HepG2 (cell line): ENCODE data around the gene MRPL39. TPM values are rescaled to one million over a fixed set of nuclear protein-coding genes. Genes with fewer than 3 reads are reported as not detected.

Experiments used
- ATAC-seq: fragments of 200-7000 bp; cut with Tn5 transposase; 3 replicates; pipeline ENCODE4 v1.9.1; 2020; ENCODE audit warnings: mild to moderate bottlenecking, moderate library complexity
- BruUV-seq: library from RNA; stranded (reverse); fragments of 400-500 nt; replicated peaks from 2 replicates; lab custom pipeline; 2021; lab: Mats Ljungman, UMichigan
- CTCF ChIA-PET: fragments of 300-600 bp; formaldehyde crosslinking; extraction: SDS; loops from one replicate; lab custom pipeline; 2021; ENCODE audit warnings: low total read pairs, inconsistent platforms, low intra/inter-chr PET ratio; lab: Yijun Ruan, JAX
- POLR2A ChIA-PET: fragments of 350-600 bp; sonication (Branson Sonifier 250); formaldehyde crosslinking; loops from one replicate; lab custom pipeline; 2020; ENCODE audit warnings: antibody characterized with exemption, inconsistent platforms; lab: Yijun Ruan, JAX
- DNase-seq: peaks from one replicate; pipeline ENCODE4 v3.0.0-alpha.2; 2015; ENCODE audit warnings: low spot score
- FAIRE-seq: peaks from 3 replicates; lab custom pipeline; 2011; peaks lifted over from hg19 to GRCh38; lab: Jason Lieb, UNC
- H2AFZ ChIP-seq: one replicate; pipeline ENCODE4 v1.6.1; 2011; ENCODE audit warnings: low read length, inconsistent platforms
- H3K27ac ChIP-seq: fragments of 300-600 bp; 3 replicates; pipeline ENCODE4 v1.8.0; 2011; ENCODE audit warnings: mixed run types, mild to moderate bottlenecking, mixed read lengths, low read length, inconsistent platforms; ENCODE audit not compliant: insufficient read depth; ENCODE audit errors: extremely low read length
- H3K27me3 ChIP-seq, 2 experiments: fragments of 200-600 bp in 1 of 2; 2 replicates in 1 of 2; 3 replicates in 1 of 2; pipeline versions ENCODE4 v1.6.0 to v1.8.0; 2011; ENCODE audit warnings: low read length in 2 of 2, mild to moderate bottlenecking in 2 of 2, moderate library complexity in 2 of 2, inconsistent platforms in 1 of 2; ENCODE audit not compliant: insufficient read depth in 2 of 2, control insufficient read depth in 1 of 2
- H3K36me3 ChIP-seq, 2 experiments: fragments of 200-600 bp in 1 of 2; replicated peaks in 1 of 2; 2 replicates in 1 of 2; 3 replicates in 1 of 2; pipeline versions ENCODE4 v1.5.1 to v1.8.0; 2011; ENCODE audit warnings: low read length in 2 of 2, inconsistent platforms in 1 of 2; ENCODE audit not compliant: insufficient read depth in 2 of 2, control insufficient read depth in 1 of 2
- H3K4me1 ChIP-seq: 2 replicates; pipeline ENCODE4 v1.5.1; 2012; ENCODE audit warnings: low read length, inconsistent platforms; ENCODE audit not compliant: insufficient read depth
- H3K4me2 ChIP-seq: 2 replicates; pipeline ENCODE4 v1.6.0; 2011; ENCODE audit warnings: low read depth, low read length, inconsistent platforms
- H3K4me3 ChIP-seq, 3 experiments: fragments of 200-600 bp in 1 of 3; sonication (generic), shearing (Covaris generic) in 1 of 3; replicated peaks in 1 of 3; 2 replicates each; pipeline ENCODE4 v1.5.1; 2011 to 2016; ENCODE audit warnings: low read length in 3 of 3, inconsistent platforms in 2 of 3, low read depth in 2 of 3, mild to moderate bottlenecking in 2 of 3, control low read depth in 1 of 3, mixed read lengths in 1 of 3; ENCODE audit not compliant: insufficient read depth in 1 of 3
- H3K79me2 ChIP-seq: one replicate; pipeline ENCODE4 v1.6.1; 2011; ENCODE audit warnings: low read length, inconsistent platforms; ENCODE audit not compliant: insufficient read depth
- H3K9ac ChIP-seq: 2 replicates; pipeline ENCODE4 v1.6.0; 2011; ENCODE audit warnings: mild to moderate bottlenecking, low read depth, low read length, inconsistent platforms; ENCODE audit not compliant: insufficient read depth
- H3K9me3 ChIP-seq: 2 replicates; pipeline ENCODE4 v1.5.1; 2012; ENCODE audit warnings: mild to moderate bottlenecking, low read length
- H4K20me1 ChIP-seq: 2 replicates; pipeline ENCODE4 v1.6.0; 2011; ENCODE audit warnings: inconsistent platforms, mild to moderate bottlenecking, low read length, moderate library complexity; ENCODE audit not compliant: insufficient read depth
- FOXK2 ChIP-seq: fragments of 450-650 bp; IDR thresholded peaks from 2 replicates; pipeline ENCODE4 v1.6.1; 2016
- NAIF1 ChIP-seq: sonication (generic); formaldehyde crosslinking; IDR thresholded peaks from 2 replicates; pipeline ENCODE4 v1.5.0; 2020; ENCODE audit warnings: mild to moderate bottlenecking, missing genetic modification reagents, borderline replicate concordance
- ZBTB38 ChIP-seq: sonication (generic); formaldehyde crosslinking; IDR thresholded peaks from 2 replicates; pipeline ENCODE4 v1.5.1; 2020; ENCODE audit warnings: mild to moderate bottlenecking, missing genetic modification reagents
- ZNF383 ChIP-seq: sonication (generic); formaldehyde crosslinking; IDR thresholded peaks from 2 replicates; pipeline ENCODE4 v1.4.0; 2020; ENCODE audit warnings: missing genetic modification reagents, mild to moderate bottlenecking, borderline replicate concordance
- ZNF543 ChIP-seq: sonication (generic); formaldehyde crosslinking; IDR thresholded peaks from 2 replicates; pipeline ENCODE4 v1.4.0; 2020; ENCODE audit warnings: mild to moderate bottlenecking, missing genetic modification reagents
- WGBS: methylation state at CpG from one replicate; pipeline ENCODE4 v1.1.6; 2017; ENCODE audit warnings: low lambda C conversion rate; 5-methylcytosine and 5-hydroxymethylcytosine counted together
- in situ Hi-C: cut with HindIII; loops from 2 replicates; pipeline ENCODE4 v1.10.0; 2017; ENCODE audit warnings: low pct_unique_long_range_greater_than_20kb; ENCODE audit not compliant: extremely low pct_ligation_motif_present
- intact Hi-C: fragments of 100-400 bp; cut with micrococcal nuclease; formaldehyde crosslinking; loops from one replicate; pipeline ENCODE4 v1.10.0; 2022; ENCODE audit not compliant: unreplicated experiment
- polyA plus RNA-seq, 8 experiments: library from polyadenylated mRNA; depleted of rRNA in 3 of 8; stranded (reverse) in 7 of 8; unstranded in 1 of 8; fragments of >200 nt; fragmentation: Illumina TruSeq in 4 of 8; extraction: Trizol in 4 of 8; gene quantifications; 2 replicates each; pipeline versions ENCODE4 v1.2.1 to v1.2.3, GENCODE V29; 2011 to 2016; ENCODE audit warnings: low read depth in 4 of 8, missing spikeins in 1 of 8, mixed read lengths in 1 of 8; ENCODE audit not compliant: insufficient read depth in 1 of 8
- total RNA-seq, 5 experiments: library from RNA; depleted of rRNA; stranded (reverse); fragments of >200 nt; fragmentation: Illumina TruSeq; extraction: Trizol; gene quantifications; 2 replicates each; pipeline ENCODE4 v1.2.3, GENCODE V29; 2016; ENCODE audit warnings: low read depth in 1 of 5
- TF ChIP-seq, protein P1 (sequence below): sonication (generic); formaldehyde crosslinking; IDR thresholded peaks from 2 replicates; pipeline ENCODE4 v1.4.0; 2020; ENCODE audit warnings: missing genetic modification reagents, borderline replicate concordance

The MRPL39 gene
- total and polyA plus RNA-seq, 2 of the 13 experiments (the other 11 are each of a cell fraction or from before 2014, with no cell fraction given): 29.1 to 91.2 TPM

DNA sequence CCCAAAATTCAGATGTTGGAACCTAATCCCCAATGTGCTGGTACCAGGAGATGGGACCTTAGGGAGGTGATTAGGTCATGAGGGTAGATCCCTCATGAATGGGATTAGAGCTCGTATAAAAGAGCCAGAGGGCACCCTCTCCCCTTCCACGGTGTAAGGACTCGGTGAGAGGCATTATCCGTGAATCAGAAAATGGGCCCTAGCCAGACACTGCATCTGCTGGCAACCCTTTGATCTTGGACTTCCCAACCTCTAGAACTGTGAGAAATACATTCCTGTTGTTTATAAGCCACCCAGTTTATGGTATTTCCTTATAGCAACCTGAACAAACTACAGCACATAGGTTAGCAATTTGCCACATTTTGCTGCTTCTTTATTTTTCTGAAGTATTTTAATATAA, 17.2 kb upstream of the MRPL39 start:
- intact Hi-C loops: no loop called here
- in situ Hi-C loops: no loop called here
- Histone ChIP-seq H3K4me3 (no peak overlapping the region), H3K27ac (no peak overlapping the region), H3K9me3 (no peaks in the 10 kb centered on the region), H2AFZ (no peak overlapping the region), H4K20me1 (no peaks in the 10 kb centered on the region), H3K4me1 (no peaks in the 10 kb centered on the region), H3K79me2 (no peaks in the 10 kb centered on the region), H3K27me3 (no peaks in the 10 kb centered on the region), H3K4me2 (no peak overlapping the region), H3K36me3 (no peaks in the 10 kb centered on the region), H3K9ac (no peak overlapping the region)
- no peak for FAIRE-seq
- no TSS peak for BruUV-seq
- TF ChIP-seq, protein P1, sequence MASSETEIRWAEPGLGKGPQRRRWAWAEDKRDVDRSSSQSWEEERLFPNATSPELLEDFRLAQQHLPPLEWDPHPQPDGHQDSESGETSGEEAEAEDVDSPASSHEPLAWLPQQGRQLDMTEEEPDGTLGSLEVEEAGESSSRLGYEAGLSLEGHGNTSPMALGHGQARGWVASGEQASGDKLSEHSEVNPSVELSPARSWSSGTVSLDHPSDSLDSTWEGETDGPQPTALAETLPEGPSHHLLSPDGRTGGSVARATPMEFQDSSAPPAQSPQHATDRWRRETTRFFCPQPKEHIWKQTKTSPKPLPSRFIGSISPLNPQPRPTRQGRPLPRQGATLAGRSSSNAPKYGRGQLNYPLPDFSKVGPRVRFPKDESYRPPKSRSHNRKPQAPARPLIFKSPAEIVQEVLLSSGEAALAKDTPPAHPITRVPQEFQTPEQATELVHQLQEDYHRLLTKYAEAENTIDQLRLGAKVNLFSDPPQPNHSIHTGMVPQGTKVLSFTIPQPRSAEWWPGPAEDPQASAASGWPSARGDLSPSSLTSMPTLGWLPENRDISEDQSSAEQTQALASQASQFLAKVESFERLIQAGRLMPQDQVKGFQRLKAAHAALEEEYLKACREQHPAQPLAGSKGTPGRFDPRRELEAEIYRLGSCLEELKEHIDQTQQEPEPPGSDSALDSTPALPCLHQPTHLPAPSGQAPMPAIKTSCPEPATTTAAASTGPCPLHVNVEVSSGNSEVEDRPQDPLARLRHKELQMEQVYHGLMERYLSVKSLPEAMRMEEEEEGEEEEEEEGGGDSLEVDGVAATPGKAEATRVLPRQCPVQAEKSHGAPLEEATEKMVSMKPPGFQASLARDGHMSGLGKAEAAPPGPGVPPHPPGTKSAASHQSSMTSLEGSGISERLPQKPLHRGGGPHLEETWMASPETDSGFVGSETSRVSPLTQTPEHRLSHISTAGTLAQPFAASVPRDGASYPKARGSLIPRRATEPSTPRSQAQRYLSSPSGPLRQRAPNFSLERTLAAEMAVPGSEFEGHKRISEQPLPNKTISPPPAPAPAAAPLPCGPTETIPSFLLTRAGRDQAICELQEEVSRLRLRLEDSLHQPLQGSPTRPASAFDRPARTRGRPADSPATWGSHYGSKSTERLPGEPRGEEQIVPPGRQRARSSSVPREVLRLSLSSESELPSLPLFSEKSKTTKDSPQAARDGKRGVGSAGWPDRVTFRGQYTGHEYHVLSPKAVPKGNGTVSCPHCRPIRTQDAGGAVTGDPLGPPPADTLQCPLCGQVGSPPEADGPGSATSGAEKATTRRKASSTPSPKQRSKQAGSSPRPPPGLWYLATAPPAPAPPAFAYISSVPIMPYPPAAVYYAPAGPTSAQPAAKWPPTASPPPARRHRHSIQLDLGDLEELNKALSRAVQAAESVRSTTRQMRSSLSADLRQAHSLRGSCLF (CRISPR knock-in tag): no peak
- no peak for TF ChIP-seq ZNF543 (CRISPR knock-in tag)
- DNase-seq: no peak
- ChIA-PET CTCF (no interaction called here), POLR2A (no interaction called here)
- ATAC-seq: no peak
- 18% methylated on average over 4 of the region's 4 CpGs for WGBS

DNA sequence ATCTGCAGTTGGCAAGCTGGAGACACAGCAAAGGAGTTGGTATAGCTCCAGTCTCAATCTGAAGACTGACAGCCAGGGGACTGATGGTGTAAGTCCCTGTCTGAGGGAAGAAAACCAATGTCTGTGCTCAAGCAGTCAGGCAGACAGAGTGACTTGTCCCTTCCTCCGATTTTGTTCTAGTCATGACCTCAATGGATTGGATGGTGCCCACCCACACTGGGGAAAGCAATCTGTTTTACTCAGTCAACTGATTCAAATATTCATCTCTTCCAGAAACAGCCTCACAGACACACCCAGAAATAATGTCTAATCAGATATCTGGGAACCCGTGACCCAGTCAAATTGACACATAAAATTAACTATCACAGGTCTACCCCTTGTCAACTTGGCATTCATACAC, 11.9 kb upstream of the MRPL39 start:
- ATAC-seq: no peak
- CTCF ChIA-PET: no interaction called here
- Histone ChIP-seq H4K20me1 (no peaks in the 10 kb centered on the region), H3K4me2 (no peak overlapping the region), H3K9ac (no peak overlapping the region), H3K4me3 (no peak overlapping the region), H2AFZ (no peak overlapping the region), H3K4me1 (no peaks in the 10 kb centered on the region), H3K36me3 (no peaks in the 10 kb centered on the region), H3K79me2 (no peaks in the 10 kb centered on the region), H3K27ac (no peak overlapping the region), H3K9me3 (no peaks in the 10 kb centered on the region), H3K27me3 (no peaks in the 10 kb centered on the region)
- BruUV-seq: no TSS peak
- POLR2A ChIA-PET: no interaction called here
- WGBS: 8% methylated on average over 2 of the region's 2 CpGs
- FAIRE-seq: no peak
- no peak for DNase-seq
- intact Hi-C loops: no loop called here
- TF ChIP-seq NAIF1 (no peak), ZNF383 (CRISPR knock-in tag) (no peak), ZBTB38 (CRISPR knock-in tag) (no peak), FOXK2 (no peak)
- in situ Hi-C loops: no loop called here
